ENCODE results near the gene CAMTA1. TPM values are rescaled to one million over a fixed set of nuclear protein-coding genes. Genes with fewer than 3 reads are reported as not detected.
"Not testable (repeated sequence)": the region's sequence is repeated elsewhere in the genome, so short reads cannot be mapped to it uniquely, and the experiment has no call there.

Gene CAMTA1
- total and polyA plus RNA-seq, 2 experiments from 2014 or later, result 89.0 to 145 TPM

GRCh38 chr1:6827630-6828165, 42.4 kb downstream of the CAMTA1 start:
- H3K4me2 ChIP-seq, result no peak overlapping the region
- H3K79me2 ChIP-seq, result peaks cover 27% of the 10 kb centered on the region
- no peaks in the 10 kb centered on the region for H3K36me3 ChIP-seq (replicated peaks; ENCODE audit: insufficient read depth, low read depth)
- no peaks in the 10 kb centered on the region for H3K9me3 ChIP-seq (ENCODE audit: low read depth)
- H2AFZ ChIP-seq, result no peak overlapping the region
- no peak overlapping the region for H3K27ac ChIP-seq
- WGBS (ENCODE audit: low lambda C conversion rate, missing lambda C conversion rate), result 90% methylated on average over 10 of the region's 10 CpGs
- DNase-seq (ENCODE audit: low spot score), result no peak
- no peaks in the 10 kb centered on the region for H3K9me2 ChIP-seq (replicated peaks; ENCODE audit: insufficient read depth)
- peaks cover 10% of the 10 kb centered on the region for H3K4me1 ChIP-seq (ENCODE audit: insufficient read depth)
- no peak for TF ChIP-seq EZH2 (IDR thresholded peaks at IDR 0.05; ENCODE audit: borderline replicate concordance)
- no peak for TF ChIP-seq CTCF (IDR thresholded peaks at IDR 0.05; ENCODE audit: poor library complexity)
- TF ChIP-seq EZH2phosphoT487 (IDR thresholded peaks at IDR 0.05; ENCODE audit: low read depth, severe bottlenecking, unreplicated experiment), result no peak
- no peak overlapping the region for H3K4me3 ChIP-seq
- no peaks in the 10 kb centered on the region for H3K27me3 ChIP-seq
- no peaks in the 10 kb centered on the region for H4K20me1 ChIP-seq (ENCODE audit: insufficient read depth, poor library complexity, severe bottlenecking)

- H3K4me1 ChIP-seq (ENCODE audit: insufficient read depth), result no peaks in the 10 kb centered on the region
- H3K27me3 ChIP-seq, result no peaks in the 10 kb centered on the region
- no peaks in the 10 kb centered on the region for H4K20me1 ChIP-seq (ENCODE audit: insufficient read depth, poor library complexity, severe bottlenecking)
- peaks cover 40% of the 10 kb centered on the region for H3K79me2 ChIP-seq
- no peak overlapping the region for H3K4me2 ChIP-seq
- H3K27ac ChIP-seq, result no peak overlapping the region
- H3K9me2 ChIP-seq (replicated peaks; ENCODE audit: insufficient read depth), result no peaks in the 10 kb centered on the region
- no peak overlapping the region for H3K4me3 ChIP-seq
- H3K9me3 ChIP-seq (ENCODE audit: low read depth), result no peaks in the 10 kb centered on the region
- H3K36me3 ChIP-seq (replicated peaks; ENCODE audit: insufficient read depth, low read depth), result no peaks in the 10 kb centered on the region
- TF ChIP-seq EZH2phosphoT487 (IDR thresholded peaks at IDR 0.05; ENCODE audit: low read depth, severe bottlenecking, unreplicated experiment) (no peak), EZH2 (IDR thresholded peaks at IDR 0.05; ENCODE audit: borderline replicate concordance) (no peak), CTCF (IDR thresholded peaks at IDR 0.05; ENCODE audit: poor library complexity) (no peak)
- DNase-seq (ENCODE audit: low spot score), result no peak
- 86% methylated on average over 1 of the region's 1 CpG for WGBS (ENCODE audit: low lambda C conversion rate, missing lambda C conversion rate)
- H2AFZ ChIP-seq, result no peak overlapping the region
Observed at GRCh38 chr1:6831366-6831765, 46.1 kb downstream of the CAMTA1 start.

- not testable (repeated sequence) for H3K36me3 ChIP-seq (replicated peaks; ENCODE audit: insufficient read depth, low read depth); H4K20me1 ChIP-seq (ENCODE audit: insufficient read depth, poor library complexity, severe bottlenecking); H2AFZ ChIP-seq; H3K4me2 ChIP-seq; H3K4me3 ChIP-seq; H3K9me3 ChIP-seq (ENCODE audit: low read depth); H3K9me2 ChIP-seq (replicated peaks; ENCODE audit: insufficient read depth); H3K27ac ChIP-seq; DNase-seq (ENCODE audit: low spot score); H3K27me3 ChIP-seq; H3K4me1 ChIP-seq (ENCODE audit: insufficient read depth)
- peaks cover 44% of the 10 kb centered on the region for H3K79me2 ChIP-seq
- 94% methylated on average over 2 of the region's 2 CpGs for WGBS (ENCODE audit: low lambda C conversion rate, missing lambda C conversion rate)
Observed at GRCh38 chr1:6832006-6832405, 46.8 kb downstream of the CAMTA1 start.

- no peak overlapping the region for H3K4me2 ChIP-seq
- no peak overlapping the region for H3K4me3 ChIP-seq
- H3K4me1 ChIP-seq (ENCODE audit: insufficient read depth), result no peaks in the 10 kb centered on the region
- TF ChIP-seq EZH2phosphoT487 (IDR thresholded peaks at IDR 0.05; ENCODE audit: low read depth, severe bottlenecking, unreplicated experiment), result no peak
- TF ChIP-seq CTCF (IDR thresholded peaks at IDR 0.05; ENCODE audit: poor library complexity), result no peak
- no peak for TF ChIP-seq EZH2 (IDR thresholded peaks at IDR 0.05; ENCODE audit: borderline replicate concordance)
- no peaks in the 10 kb centered on the region for H3K9me2 ChIP-seq (replicated peaks; ENCODE audit: insufficient read depth)
- no peaks in the 10 kb centered on the region for H3K9me3 ChIP-seq (ENCODE audit: low read depth)
- no peak overlapping the region for H3K27ac ChIP-seq
- no peak for DNase-seq (ENCODE audit: low spot score)
- 81% methylated on average over 4 of the region's 4 CpGs for WGBS (ENCODE audit: low lambda C conversion rate, missing lambda C conversion rate)
- no peaks in the 10 kb centered on the region for H4K20me1 ChIP-seq (ENCODE audit: insufficient read depth, poor library complexity, severe bottlenecking)
- no peaks in the 10 kb centered on the region for H3K27me3 ChIP-seq
- no peaks in the 10 kb centered on the region for H3K36me3 ChIP-seq (replicated peaks; ENCODE audit: insufficient read depth, low read depth)
- no peak overlapping the region for H2AFZ ChIP-seq
- peaks cover 48% of the 10 kb centered on the region for H3K79me2 ChIP-seq
Observed at GRCh38 chr1:6832531-6833188, 47.4 kb downstream of the CAMTA1 start.

Data from hepatocyte (in vitro differentiated cells).